SU-DHL-6 (cell line): ENCODE data around the gene FLYWCH1.

Experiments used
- H2AFZ ChIP-seq: fragments of 200-600 bp; sonication (generic); 2 replicates; pipeline ENCODE4 v1.6.1; 2014; ENCODE audit warnings: low read depth, mild to moderate bottlenecking, moderate library complexity, mixed read lengths, antibody characterized with exemption, low read length; ENCODE audit not compliant: severe bottlenecking
- H3F3A ChIP-seq: fragments of 200-600 bp; shearing (Covaris generic); 2 replicates; pipeline ENCODE4 v1.6.0; 2016; ENCODE audit warnings: antibody characterized with exemption, mild to moderate bottlenecking; ENCODE audit not compliant: insufficient read depth
- H3K27ac ChIP-seq: fragments of 200-600 bp; sonication (generic); 2 replicates; pipeline ENCODE4 v1.5.1; 2016; ENCODE audit warnings: low read depth, mild to moderate bottlenecking, low read length, moderate library complexity, mixed read lengths
- H3K27me3 ChIP-seq: fragments of 200-600 bp; sonication (generic), shearing (Covaris generic); 2 replicates; pipeline ENCODE4 v1.6.0; 2014; ENCODE audit warnings: mild to moderate bottlenecking, low read length
- H3K36me3 ChIP-seq: fragments of 200-600 bp; sonication (generic); 2 replicates; pipeline ENCODE4 v1.6.1; 2014; ENCODE audit warnings: mild to moderate bottlenecking, low read length, mixed read lengths
- H3K4me2 ChIP-seq: fragments of 300-600, 200-600 bp; shearing (Covaris generic), sonication (generic); 2 replicates; pipeline ENCODE4 v1.6.0; 2014; ENCODE audit warnings: low read length, low read depth, mild to moderate bottlenecking; ENCODE audit not compliant: poor library complexity, severe bottlenecking
- H3K4me3 ChIP-seq: fragments of 200-600 bp; sonication (generic); 2 replicates; pipeline ENCODE4 v1.5.1; 2014; ENCODE audit warnings: antibody characterized with exemption, low read length, mild to moderate bottlenecking, mixed read lengths; ENCODE audit not compliant: insufficient read depth, poor library complexity, severe bottlenecking
- H3K79me2 ChIP-seq: fragments of 200-600 bp; sonication (generic); 2 replicates; pipeline ENCODE4 v1.6.1; 2014; ENCODE audit warnings: mild to moderate bottlenecking, low read length, moderate library complexity; ENCODE audit not compliant: insufficient read depth
- H3K9ac ChIP-seq: fragments of 200-600 bp; sonication (generic); 2 replicates; pipeline ENCODE4 v1.7.0; 2014; ENCODE audit warnings: mild to moderate bottlenecking, low read length
- H3K9me2 ChIP-seq: fragments of 200-600 bp; sonication (generic); replicated peaks from 2 replicates; pipeline ENCODE4 v1.6.1; 2014; ENCODE audit warnings: low read length; ENCODE audit not compliant: insufficient read depth
- H3K9me3 ChIP-seq: fragments of 200-600 bp; sonication (generic); 2 replicates; pipeline ENCODE4 v1.6.1; 2014; ENCODE audit warnings: low read length, mixed read lengths; ENCODE audit not compliant: insufficient read depth
- H4K20me1 ChIP-seq: fragments of 200-600 bp; sonication (generic); 2 replicates; pipeline ENCODE4 v1.6.1; 2014; ENCODE audit warnings: low read depth, mild to moderate bottlenecking, antibody characterized with exemption, low read length, moderate library complexity, mixed read lengths
- CTCF ChIP-seq: fragments of 200-600 bp; sonication (generic); IDR thresholded peaks from one replicate; pipeline ENCODE4 v1.5.1; 2017; ENCODE audit warnings: antibody characterized with exemption, mild to moderate bottlenecking, low read length, moderate library complexity; ENCODE audit not compliant: insufficient read depth, poor library complexity, severe bottlenecking
- EZH2phosphoT487 ChIP-seq: fragments of 200-600 bp; sonication (generic), shearing (Covaris generic); conservative IDR thresholded peaks from 2 replicates; pipeline ENCODE4 v1.6.1; 2018; ENCODE audit warnings: mild to moderate bottlenecking, antibody characterized with exemption, low read length, moderate library complexity, mixed read lengths

The FLYWCH1 gene

DNA sequence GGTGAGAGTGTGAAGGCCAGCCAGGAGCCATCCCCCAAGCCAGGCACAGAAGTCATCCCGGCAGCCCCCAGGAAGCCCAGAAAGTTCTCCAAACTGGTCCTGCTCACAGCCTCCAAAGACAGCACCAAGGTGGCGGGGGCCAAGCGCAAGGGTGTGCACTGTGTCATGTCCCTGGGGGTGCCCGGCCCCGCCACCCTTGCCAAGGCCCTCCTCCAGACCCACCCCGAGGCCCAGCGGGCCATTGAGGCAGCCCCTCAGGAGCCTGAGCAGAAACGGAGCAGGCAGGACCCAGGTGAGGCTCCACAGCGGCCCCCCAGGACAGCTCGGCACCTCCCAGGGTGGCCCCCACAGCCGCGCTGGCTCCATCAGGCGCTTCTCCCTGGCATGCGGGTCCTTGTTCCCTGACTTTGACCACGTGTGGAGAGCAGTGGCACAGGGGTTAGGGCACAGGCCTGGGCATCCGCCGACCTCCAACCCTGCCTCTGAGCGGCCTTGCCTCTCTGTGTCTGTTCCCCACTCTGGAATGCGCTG lies 15.2 kb upstream of the FLYWCH1 start:
- Histone ChIP-seq H3K9me3 (no peaks in the 10 kb centered on the region), H3K27ac (no peak overlapping the region), H3K9me2 (no peaks in the 10 kb centered on the region), H3F3A (no peaks in the 10 kb centered on the region), H3K79me2 (no peaks in the 10 kb centered on the region), H3K4me2 (no peak overlapping the region), H3K4me3 (no peak overlapping the region), H4K20me1 (no peaks in the 10 kb centered on the region), H3K36me3 (no peaks in the 10 kb centered on the region), H3K9ac (no peak overlapping the region), H2AFZ (no peak overlapping the region), H3K27me3 (no peaks in the 10 kb centered on the region)
- no peak for TF ChIP-seq CTCF
- no peak for TF ChIP-seq EZH2phosphoT487

GRCh38 chr16:2897110-2897509 lies 14.6 kb upstream of the FLYWCH1 start:
- Histone ChIP-seq H3F3A (no peaks in the 10 kb centered on the region), H3K4me2 (no peak overlapping the region)

GRCh38 chr16:2898831-2899563 lies 12.7 kb upstream of the FLYWCH1 start:
- no peak overlapping the region for H3K4me2 ChIP-seq
- no peaks in the 10 kb centered on the region for H3K27me3 ChIP-seq
- H3K4me3 ChIP-seq, result no peak overlapping the region
- no peak overlapping the region for H3K9ac ChIP-seq
- H3K27ac ChIP-seq, result no peak overlapping the region
- H3K9me2 ChIP-seq, result no peaks in the 10 kb centered on the region
- no peaks in the 10 kb centered on the region for H3K79me2 ChIP-seq
- TF ChIP-seq EZH2phosphoT487, result no peak
- TF ChIP-seq CTCF, result no peak
- H3K36me3 ChIP-seq, result no peaks in the 10 kb centered on the region
- no peaks in the 10 kb centered on the region for H3F3A ChIP-seq
- no peaks in the 10 kb centered on the region for H3K9me3 ChIP-seq
- no peaks in the 10 kb centered on the region for H4K20me1 ChIP-seq
- H2AFZ ChIP-seq, result no peak overlapping the region

More at GRCh38 chr16:2897110-2897509, 14.6 kb upstream of the FLYWCH1 start:
- H3K36me3 ChIP-seq, result no peaks in the 10 kb centered on the region
- no peaks in the 10 kb centered on the region for H4K20me1 ChIP-seq
- no peak overlapping the region for H3K4me3 ChIP-seq
- H3K9me3 ChIP-seq, result no peaks in the 10 kb centered on the region
- no peak overlapping the region for H3K9ac ChIP-seq
- no peak overlapping the region for H2AFZ ChIP-seq
- no peaks in the 10 kb centered on the region for H3K79me2 ChIP-seq
- H3K27ac ChIP-seq, result no peak overlapping the region
- H3K27me3 ChIP-seq, result no peaks in the 10 kb centered on the region
- H3K9me2 ChIP-seq, result no peaks in the 10 kb centered on the region
- no peak for TF ChIP-seq EZH2phosphoT487
- no peak for TF ChIP-seq CTCF
